ENCODE results near the gene PRKCZ. TPM values are rescaled to one million over a fixed set of nuclear protein-coding genes. Genes with fewer than 3 reads are reported as not detected.
A peak's percentile ranks its signal among the peaks of the same experiment; 100 is the strongest.

Gene PRKCZ
- total and polyA plus RNA-seq, 2 experiments from 2014 or later = 26.2 to 36.9 TPM

DNA sequence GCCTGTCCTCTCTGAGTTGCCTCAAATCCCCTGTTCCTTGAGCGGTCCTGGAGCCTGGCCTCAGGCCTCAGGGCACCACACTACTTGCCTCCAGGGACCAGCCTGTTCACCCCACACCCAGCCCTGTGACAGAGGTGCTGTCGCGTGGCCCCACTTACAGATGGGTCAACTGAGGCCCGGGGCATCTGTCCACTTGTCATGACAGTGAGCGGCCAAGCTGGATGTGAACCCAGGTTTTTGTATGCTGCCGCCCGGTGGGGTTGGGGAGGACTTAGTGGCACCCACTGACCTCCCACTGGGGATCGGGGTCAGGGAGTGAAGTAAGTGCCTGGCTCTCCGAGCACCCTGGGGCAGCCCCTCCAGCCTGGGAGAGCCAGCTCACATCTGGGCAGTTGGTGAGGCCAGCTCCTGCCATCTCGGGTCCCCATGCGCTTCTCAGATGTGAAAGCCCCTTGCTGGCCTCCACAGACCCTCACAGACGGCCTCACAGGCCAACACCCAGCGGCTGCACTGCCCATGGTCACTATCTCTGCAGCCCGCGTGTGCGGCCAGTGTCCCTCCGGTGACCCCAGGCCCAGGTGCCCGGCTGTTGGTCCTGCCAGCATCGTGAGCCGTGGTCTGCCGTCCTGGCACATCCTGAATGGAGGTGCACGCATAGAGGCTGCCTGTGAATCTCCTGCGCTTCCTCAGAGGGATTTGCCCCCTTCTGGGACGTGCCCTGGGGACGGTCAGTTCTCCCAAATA, 153.6 kb downstream of the PRKCZ start:
- Histone ChIP-seq H3K4me2 (peak overlapping the region; percentile 89), H3K27ac (ENCODE audit: low read depth) (no peak overlapping the region), H3K9me2 (ENCODE audit: insufficient read depth) (no peaks in the 10 kb centered on the region), H3K27me3 (ENCODE audit: insufficient read depth) (peaks cover 6% of the 10 kb centered on the region; the same call in 1 of the 2 replicates), H3K36me3 (ENCODE audit: insufficient read depth) (no peaks in the 10 kb centered on the region), H2AFZ (no peak overlapping the region), H3K79me2 (replicated peaks; ENCODE audit: insufficient read depth) (no peaks in the 10 kb centered on the region; the same call in 1 of the 2 replicates), H3F3A (replicated peaks; ENCODE audit: low read depth) (peaks cover 7% of the 10 kb centered on the region; the same call in 1 of the 2 replicates), H3K4me3 (peak overlapping the region; percentile 70), H4K20me1 (replicated peaks; ENCODE audit: insufficient read depth) (no peaks in the 10 kb centered on the region), H3K4me1 (ENCODE audit: insufficient read depth) (peaks cover 10% of the 10 kb centered on the region; the same call in 1 of the 2 replicates)
- Mint-ChIP-seq H3K9me3 (no peaks in the 10 kb centered on the region), H3K27ac (no peak overlapping the region; the same call in 1 of the 2 replicates), H3K27me3 (ENCODE audit: insufficient read depth, low read depth, poor library complexity) (peaks cover 25% of the 10 kb centered on the region), H3K4me1 (peaks cover 19% of the 10 kb centered on the region), H3K36me3 (ENCODE audit: low read depth) (no peaks in the 10 kb centered on the region), H3K4me3 (peak overlapping the region; percentile 65)
- DNase-seq (ENCODE audit: low spot score) = no peak
- ATAC-seq = no peak
- no peak for TF ChIP-seq EZH2phosphoT487 (IDR thresholded peaks at IDR 0.05; ENCODE audit: unreplicated experiment)
- no peak for TF ChIP-seq ETS1 (IDR thresholded peaks at IDR 0.05)
- TF ChIP-seq NANOG (IDR thresholded peaks at IDR 0.05; ENCODE audit: borderline replicate concordance) = no peak
- no peak for TF ChIP-seq ZNF331 (CRISPR knock-in tag; IDR thresholded peaks at IDR 0.05; ENCODE audit: low read depth)
- TF ChIP-seq EZH2 (IDR thresholded peaks at IDR 0.05; ENCODE audit: low read depth, unreplicated experiment) = no peak
- TF ChIP-seq POLR2AphosphoS5 (IDR thresholded peaks at IDR 0.05; ENCODE audit: low read depth) = no peak
- TF ChIP-seq, protein P1, sequence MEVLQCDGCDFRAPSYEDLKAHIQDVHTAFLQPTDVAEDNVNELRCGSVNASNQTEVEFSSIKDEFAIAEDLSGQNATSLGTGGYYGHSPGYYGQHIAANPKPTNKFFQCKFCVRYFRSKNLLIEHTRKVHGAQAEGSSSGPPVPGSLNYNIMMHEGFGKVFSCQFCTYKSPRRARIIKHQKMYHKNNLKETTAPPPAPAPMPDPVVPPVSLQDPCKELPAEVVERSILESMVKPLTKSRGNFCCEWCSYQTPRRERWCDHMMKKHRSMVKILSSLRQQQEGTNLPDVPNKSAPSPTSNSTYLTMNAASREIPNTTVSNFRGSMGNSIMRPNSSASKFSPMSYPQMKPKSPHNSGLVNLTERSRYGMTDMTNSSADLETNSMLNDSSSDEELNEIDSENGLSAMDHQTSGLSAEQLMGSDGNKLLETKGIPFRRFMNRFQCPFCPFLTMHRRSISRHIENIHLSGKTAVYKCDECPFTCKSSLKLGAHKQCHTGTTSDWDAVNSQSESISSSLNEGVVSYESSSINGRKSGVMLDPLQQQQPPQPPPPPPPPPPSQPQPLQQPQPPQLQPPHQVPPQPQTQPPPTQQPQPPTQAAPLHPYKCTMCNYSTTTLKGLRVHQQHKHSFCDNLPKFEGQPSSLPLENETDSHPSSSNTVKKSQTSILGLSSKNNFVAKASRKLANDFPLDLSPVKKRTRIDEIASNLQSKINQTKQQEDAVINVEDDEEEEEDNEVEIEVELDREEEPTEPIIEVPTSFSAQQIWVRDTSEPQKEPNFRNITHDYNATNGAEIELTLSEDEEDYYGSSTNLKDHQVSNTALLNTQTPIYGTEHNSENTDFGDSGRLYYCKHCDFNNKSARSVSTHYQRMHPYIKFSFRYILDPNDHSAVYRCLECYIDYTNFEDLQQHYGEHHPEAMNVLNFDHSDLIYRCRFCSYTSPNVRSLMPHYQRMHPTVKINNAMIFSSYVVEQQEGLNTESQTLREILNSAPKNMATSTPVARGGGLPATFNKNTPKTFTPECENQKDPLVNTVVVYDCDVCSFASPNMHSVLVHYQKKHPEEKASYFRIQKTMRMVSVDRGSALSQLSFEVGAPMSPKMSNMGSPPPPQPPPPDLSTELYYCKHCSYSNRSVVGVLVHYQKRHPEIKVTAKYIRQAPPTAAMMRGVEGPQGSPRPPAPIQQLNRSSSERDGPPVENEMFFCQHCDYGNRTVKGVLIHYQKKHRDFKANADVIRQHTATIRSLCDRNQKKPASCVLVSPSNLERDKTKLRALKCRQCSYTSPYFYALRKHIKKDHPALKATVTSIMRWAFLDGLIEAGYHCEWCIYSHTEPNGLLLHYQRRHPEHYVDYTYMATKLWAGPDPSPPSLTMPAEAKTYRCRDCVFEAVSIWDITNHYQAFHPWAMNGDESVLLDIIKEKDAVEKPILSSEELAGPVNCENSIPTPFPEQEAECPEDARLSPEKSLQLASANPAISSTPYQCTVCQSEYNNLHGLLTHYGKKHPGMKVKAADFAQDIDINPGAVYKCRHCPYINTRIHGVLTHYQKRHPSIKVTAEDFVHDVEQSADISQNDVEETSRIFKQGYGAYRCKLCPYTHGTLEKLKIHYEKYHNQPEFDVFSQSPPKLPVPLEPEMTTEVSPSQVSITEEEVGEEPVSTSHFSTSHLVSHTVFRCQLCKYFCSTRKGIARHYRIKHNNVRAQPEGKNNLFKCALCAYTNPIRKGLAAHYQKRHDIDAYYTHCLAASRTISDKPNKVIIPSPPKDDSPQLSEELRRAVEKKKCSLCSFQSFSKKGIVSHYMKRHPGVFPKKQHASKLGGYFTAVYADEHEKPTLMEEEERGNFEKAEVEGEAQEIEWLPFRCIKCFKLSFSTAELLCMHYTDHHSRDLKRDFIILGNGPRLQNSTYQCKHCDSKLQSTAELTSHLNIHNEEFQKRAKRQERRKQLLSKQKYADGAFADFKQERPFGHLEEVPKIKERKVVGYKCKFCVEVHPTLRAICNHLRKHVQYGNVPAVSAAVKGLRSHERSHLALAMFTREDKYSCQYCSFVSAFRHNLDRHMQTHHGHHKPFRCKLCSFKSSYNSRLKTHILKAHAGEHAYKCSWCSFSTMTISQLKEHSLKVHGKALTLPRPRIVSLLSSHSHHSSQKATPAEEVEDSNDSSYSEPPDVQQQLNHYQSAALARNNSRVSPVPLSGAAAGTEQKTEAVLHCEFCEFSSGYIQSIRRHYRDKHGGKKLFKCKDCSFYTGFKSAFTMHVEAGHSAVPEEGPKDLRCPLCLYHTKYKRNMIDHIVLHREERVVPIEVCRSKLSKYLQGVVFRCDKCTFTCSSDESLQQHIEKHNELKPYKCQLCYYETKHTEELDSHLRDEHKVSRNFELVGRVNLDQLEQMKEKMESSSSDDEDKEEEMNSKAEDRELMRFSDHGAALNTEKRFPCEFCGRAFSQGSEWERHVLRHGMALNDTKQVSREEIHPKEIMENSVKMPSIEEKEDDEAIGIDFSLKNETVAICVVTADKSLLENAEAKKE (CRISPR knock-in tag; IDR thresholded peaks at IDR 0.05) = no peak
- TF ChIP-seq JUNB (IDR thresholded peaks at IDR 0.05; ENCODE audit: unreplicated experiment) = no peak
- TF ChIP-seq ZNF114 (CRISPR knock-in tag; IDR thresholded peaks at IDR 0.05) = no peak
- TF ChIP-seq, protein P2, sequence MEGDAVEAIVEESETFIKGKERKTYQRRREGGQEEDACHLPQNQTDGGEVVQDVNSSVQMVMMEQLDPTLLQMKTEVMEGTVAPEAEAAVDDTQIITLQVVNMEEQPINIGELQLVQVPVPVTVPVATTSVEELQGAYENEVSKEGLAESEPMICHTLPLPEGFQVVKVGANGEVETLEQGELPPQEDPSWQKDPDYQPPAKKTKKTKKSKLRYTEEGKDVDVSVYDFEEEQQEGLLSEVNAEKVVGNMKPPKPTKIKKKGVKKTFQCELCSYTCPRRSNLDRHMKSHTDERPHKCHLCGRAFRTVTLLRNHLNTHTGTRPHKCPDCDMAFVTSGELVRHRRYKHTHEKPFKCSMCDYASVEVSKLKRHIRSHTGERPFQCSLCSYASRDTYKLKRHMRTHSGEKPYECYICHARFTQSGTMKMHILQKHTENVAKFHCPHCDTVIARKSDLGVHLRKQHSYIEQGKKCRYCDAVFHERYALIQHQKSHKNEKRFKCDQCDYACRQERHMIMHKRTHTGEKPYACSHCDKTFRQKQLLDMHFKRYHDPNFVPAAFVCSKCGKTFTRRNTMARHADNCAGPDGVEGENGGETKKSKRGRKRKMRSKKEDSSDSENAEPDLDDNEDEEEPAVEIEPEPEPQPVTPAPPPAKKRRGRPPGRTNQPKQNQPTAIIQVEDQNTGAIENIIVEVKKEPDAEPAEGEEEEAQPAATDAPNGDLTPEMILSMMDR (conservative IDR thresholded peaks at IDR 0.05; ENCODE audit: low read depth in 2 of 2) = no peak
- TF ChIP-seq STAT1 (IDR thresholded peaks at IDR 0.05; ENCODE audit: unreplicated experiment) = no peak
- TF ChIP-seq REST (IDR thresholded peaks at IDR 0.05; ENCODE audit: unreplicated experiment) = no peak
- no peak for TF ChIP-seq CREB1 (CRISPR knock-in tag; IDR thresholded peaks at IDR 0.05; ENCODE audit: low read depth)
